ENCODE results near the gene TRIM54. TPM values are rescaled to one million over a fixed set of nuclear protein-coding genes. Genes with fewer than 3 reads are reported as not detected.

Gene TRIM54
- total and polyA plus RNA-seq, 2 experiments from 2014 or later = not detected

- Histone ChIP-seq H2AFZ (peak within 1 kb of the TSS; percentile 47), H3K27me3 (peaks cover 89% of the 10 kb centered on the region)
- peak; percentile 78 for DNase-seq (ENCODE audit: low spot score)
Observed at GRCh38 chr2:27262379-27263286, 19.6 kb upstream of the TRIM54 start, which contains the start of gene SLC30A3. Gene SLC30A3, minus strand, starts transcription at chr2:27263047. Its CDS starts 141 bp downstream, at chr2:27262906.

GRCh38 chr2:27263287-27264252, 18.7 kb upstream of the TRIM54 start:
- H2AFZ ChIP-seq = peak overlapping the region; percentile 81
- TF ChIP-seq CTCF (IDR thresholded peaks at IDR 0.05; ENCODE audit: poor library complexity) (no peak), EZH2phosphoT487 (IDR thresholded peaks at IDR 0.05; ENCODE audit: low read depth, severe bottlenecking, unreplicated experiment) (peak; percentile 59), EZH2 (IDR thresholded peaks at IDR 0.05; ENCODE audit: borderline replicate concordance) (peak; percentile 97)
- no peak overlapping the region for H3K27ac ChIP-seq
- peak overlapping the region; percentile 99 for H3K4me2 ChIP-seq
- H3K36me3 ChIP-seq (replicated peaks; ENCODE audit: insufficient read depth, low read depth) = no peaks in the 10 kb centered on the region
- no peaks in the 10 kb centered on the region for H3K79me2 ChIP-seq
- H4K20me1 ChIP-seq (ENCODE audit: insufficient read depth, poor library complexity, severe bottlenecking) = no peaks in the 10 kb centered on the region
- DNase-seq (ENCODE audit: low spot score) = no peak
- H3K27me3 ChIP-seq = peaks cover 87% of the 10 kb centered on the region
- H3K4me1 ChIP-seq (ENCODE audit: insufficient read depth) = peaks cover 31% of the 10 kb centered on the region
- WGBS (ENCODE audit: low lambda C conversion rate, missing lambda C conversion rate) = 4% methylated on average over 42 of the region's 46 CpGs
- H3K9me2 ChIP-seq (replicated peaks; ENCODE audit: insufficient read depth) = no peaks in the 10 kb centered on the region
- H3K9me3 ChIP-seq (ENCODE audit: low read depth) = no peaks in the 10 kb centered on the region
- H3K4me3 ChIP-seq = peak overlapping the region; percentile 29

More at GRCh38 chr2:27262379-27263286, 19.6 kb upstream of the TRIM54 start, which contains the start of gene SLC30A3:
- Histone ChIP-seq H3K4me3 (peak within 1 kb of the TSS; percentile 36), H4K20me1 (ENCODE audit: insufficient read depth, poor library complexity, severe bottlenecking) (no peaks in the 10 kb centered on the region), H3K27ac (no peak within 1 kb of the TSS), H3K36me3 (replicated peaks; ENCODE audit: insufficient read depth, low read depth) (no peaks in the 10 kb centered on the region), H3K79me2 (no peaks in the 10 kb centered on the region), H3K9me3 (ENCODE audit: low read depth) (no peaks in the 10 kb centered on the region), H3K9me2 (replicated peaks; ENCODE audit: insufficient read depth) (no peaks in the 10 kb centered on the region), H3K4me2 (peak within 1 kb of the TSS; percentile 99), H3K4me1 (ENCODE audit: insufficient read depth) (peaks cover 31% of the 10 kb centered on the region)
- TF ChIP-seq CTCF (IDR thresholded peaks at IDR 0.05; ENCODE audit: poor library complexity) = no peak
- TF ChIP-seq EZH2phosphoT487 (IDR thresholded peaks at IDR 0.05; ENCODE audit: low read depth, severe bottlenecking, unreplicated experiment) = peak; percentile 68
- TF ChIP-seq EZH2 (IDR thresholded peaks at IDR 0.05; ENCODE audit: borderline replicate concordance) = peak; percentile 9
- WGBS (ENCODE audit: low lambda C conversion rate, missing lambda C conversion rate) = under 1% methylated on average over 28 of the region's 96 CpGs

GRCh38 chr2:27264253-27264752, 17.9 kb upstream of the TRIM54 start:
- no peaks in the 10 kb centered on the region for H3K9me2 ChIP-seq (replicated peaks; ENCODE audit: insufficient read depth)
- H3K9me3 ChIP-seq (ENCODE audit: low read depth) = no peaks in the 10 kb centered on the region
- H3K27me3 ChIP-seq = peaks cover 83% of the 10 kb centered on the region
- H2AFZ ChIP-seq = peak overlapping the region; percentile 81
- H3K79me2 ChIP-seq = no peaks in the 10 kb centered on the region
- H3K4me1 ChIP-seq (ENCODE audit: insufficient read depth) = peaks cover 31% of the 10 kb centered on the region
- H3K27ac ChIP-seq = no peak overlapping the region
- H3K4me2 ChIP-seq = peak overlapping the region; percentile 99
- DNase-seq (ENCODE audit: low spot score) = peak; percentile 39
- H3K4me3 ChIP-seq = no peak overlapping the region
- WGBS (ENCODE audit: low lambda C conversion rate, missing lambda C conversion rate) = 2% methylated on average over 20 of the region's 38 CpGs
- H3K36me3 ChIP-seq (replicated peaks; ENCODE audit: insufficient read depth, low read depth) = no peaks in the 10 kb centered on the region
- TF ChIP-seq CTCF (IDR thresholded peaks at IDR 0.05; ENCODE audit: poor library complexity) (no peak), EZH2phosphoT487 (IDR thresholded peaks at IDR 0.05; ENCODE audit: low read depth, severe bottlenecking, unreplicated experiment) (no peak), EZH2 (IDR thresholded peaks at IDR 0.05; ENCODE audit: borderline replicate concordance) (peak; percentile 63)
- H4K20me1 ChIP-seq (ENCODE audit: insufficient read depth, poor library complexity, severe bottlenecking) = no peaks in the 10 kb centered on the region
